Right lobe of liver (tissue), 4 donors: ENCODE measurements around the gene ZDBF2.

Experiments
- POLR2A ChIP-seq: fragments of 450-650 bp; IDR thresholded peaks from one replicate; pipeline ENCODE4 v1.6.1; 2017; ENCODE audit warnings: antibody characterized with exemption, mild to moderate bottlenecking
- TF ChIP-seq, protein P1 (sequence below), 4 donors: fragments of 200-600 bp in 3 of 4; fragments of 450-650 bp in 1 of 4; IDR thresholded peaks; one replicate each; pipeline versions ENCODE4 v1.5.1 to v1.8.0; 2016 to 2022; ENCODE audit warnings: antibody characterized with exemption in 4 of 4, mild to moderate bottlenecking in 2 of 4
- donor health status: DM: no; HTN: no; CAD: no.
- donor health status: DM: no; HTN: no; CAD: no.
- donor health status: DM: no; HTN: yes; CAD: no.

DNA sequence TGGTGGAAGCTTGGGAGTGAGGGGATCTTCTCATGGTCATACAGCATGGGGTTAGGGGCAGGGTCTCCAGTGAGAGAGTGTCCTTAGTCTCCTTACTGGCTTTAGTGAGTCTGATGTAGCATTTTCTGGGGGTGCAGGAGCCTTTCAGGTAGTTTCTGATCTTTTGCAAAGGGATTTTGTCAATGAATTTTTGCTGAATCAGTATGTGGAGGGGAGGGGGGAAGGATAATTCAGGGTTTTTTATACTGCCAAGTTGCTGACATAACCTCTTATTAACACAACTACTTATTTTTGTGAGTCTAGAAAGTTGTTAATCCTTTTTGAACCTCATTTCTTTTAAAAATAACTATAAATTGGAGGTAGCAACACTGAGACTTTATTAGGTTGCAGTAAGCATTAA, 35.3 kb upstream of the ZDBF2 start:
- no peak for TF ChIP-seq POLR2A
- TF ChIP-seq, protein P1, sequence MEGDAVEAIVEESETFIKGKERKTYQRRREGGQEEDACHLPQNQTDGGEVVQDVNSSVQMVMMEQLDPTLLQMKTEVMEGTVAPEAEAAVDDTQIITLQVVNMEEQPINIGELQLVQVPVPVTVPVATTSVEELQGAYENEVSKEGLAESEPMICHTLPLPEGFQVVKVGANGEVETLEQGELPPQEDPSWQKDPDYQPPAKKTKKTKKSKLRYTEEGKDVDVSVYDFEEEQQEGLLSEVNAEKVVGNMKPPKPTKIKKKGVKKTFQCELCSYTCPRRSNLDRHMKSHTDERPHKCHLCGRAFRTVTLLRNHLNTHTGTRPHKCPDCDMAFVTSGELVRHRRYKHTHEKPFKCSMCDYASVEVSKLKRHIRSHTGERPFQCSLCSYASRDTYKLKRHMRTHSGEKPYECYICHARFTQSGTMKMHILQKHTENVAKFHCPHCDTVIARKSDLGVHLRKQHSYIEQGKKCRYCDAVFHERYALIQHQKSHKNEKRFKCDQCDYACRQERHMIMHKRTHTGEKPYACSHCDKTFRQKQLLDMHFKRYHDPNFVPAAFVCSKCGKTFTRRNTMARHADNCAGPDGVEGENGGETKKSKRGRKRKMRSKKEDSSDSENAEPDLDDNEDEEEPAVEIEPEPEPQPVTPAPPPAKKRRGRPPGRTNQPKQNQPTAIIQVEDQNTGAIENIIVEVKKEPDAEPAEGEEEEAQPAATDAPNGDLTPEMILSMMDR (IDR thresholded peaks at IDR 0.05): no peak
